HT1080 (cell line): ENCODE data around the gene SHH. TPM values are rescaled to one million over a fixed set of nuclear protein-coding genes. Genes with fewer than 3 reads are reported as not detected.

ENCODE experiments used
- DNase-seq: peaks from one replicate; pipeline ENCODE4 v3.0.0-alpha.2; 2015; ENCODE audit warnings: low read depth
- total RNA-seq: library from RNA; depleted of rRNA; stranded (reverse); fragments of >200 nt; shearing (Covaris generic); gene quantifications from 2 replicates; pipeline ENCODE4 v1.2.3, GENCODE V29; 2014

SHH gene
- total RNA-seq, 1 experiment from 2014 or later, result not detected

GRCh38 chr7:155766386-155766785 lies 45.9 kb downstream of the SHH start:
- no peak for DNase-seq

GRCh38 chr7:155765458-155765857 lies 46.8 kb downstream of the SHH start:
- no peak for DNase-seq

GRCh38 chr7:155764438-155764793 lies 47.8 kb downstream of the SHH start:
- no peak for DNase-seq

- DNase-seq, result peak; percentile 11
Observed at GRCh38 chr7:155763691-155764437, 48.4 kb downstream of the SHH start.

GRCh38 chr7:155763122-155763521 lies 49.1 kb downstream of the SHH start:
- no peak for DNase-seq

GRCh38 chr7:155762655-155763054 lies 49.6 kb downstream of the SHH start:
- no peak for DNase-seq

- no peak for DNase-seq
Observed at GRCh38 chr7:155762036-155762435, 50.2 kb downstream of the SHH start.

GRCh38 chr7:155761162-155761561 lies 51.1 kb downstream of the SHH start:
- no peak for DNase-seq

GRCh38 chr7:155759740-155760430 lies 52.4 kb downstream of the SHH start:
- DNase-seq, result no peak

- no peak for DNase-seq
Observed at GRCh38 chr7:155758348-155758747, 53.9 kb downstream of the SHH start.

GRCh38 chr7:155756322-155756721 lies 55.9 kb downstream of the SHH start:
- DNase-seq, result no peak

- DNase-seq, result no peak
Observed at GRCh38 chr7:155755026-155755425, 57.2 kb downstream of the SHH start.

- DNase-seq, result no peak
Observed at GRCh38 chr7:155754165-155754564, 58.1 kb downstream of the SHH start.

GRCh38 chr7:155753446-155753965 lies 58.8 kb downstream of the SHH start:
- DNase-seq, result no peak

- DNase-seq, result no peak
Observed at GRCh38 chr7:155752756-155753445, 59.4 kb downstream of the SHH start.

GRCh38 chr7:155751409-155751808 lies 60.9 kb downstream of the SHH start:
- no peak for DNase-seq

GRCh38 chr7:155750255-155751125 lies 61.8 kb downstream of the SHH start:
- no peak for DNase-seq
